Stimulated activated CD4-positive, alpha-beta T cell treated with anti-CD3 and anti-CD28 coated beads, TNF-alpha, amount 100 ng/mL, for 24 hours (primary cell): ENCODE measurements around the gene LRRC8C.
A peak's percentile ranks its signal among the peaks of the same experiment; 100 is the strongest.
"Not testable (repeated sequence)": the region's sequence is repeated elsewhere in the genome, so short reads cannot be mapped to it uniquely, and the experiment has no call there.

Experiments
- DNase-seq, 3 experiments: peaks; one replicate each; pipeline ENCODE4 v3.0.0-alpha.2; 2020; ENCODE audit warnings: low read depth in 3 of 3

Gene LRRC8C

DNA sequence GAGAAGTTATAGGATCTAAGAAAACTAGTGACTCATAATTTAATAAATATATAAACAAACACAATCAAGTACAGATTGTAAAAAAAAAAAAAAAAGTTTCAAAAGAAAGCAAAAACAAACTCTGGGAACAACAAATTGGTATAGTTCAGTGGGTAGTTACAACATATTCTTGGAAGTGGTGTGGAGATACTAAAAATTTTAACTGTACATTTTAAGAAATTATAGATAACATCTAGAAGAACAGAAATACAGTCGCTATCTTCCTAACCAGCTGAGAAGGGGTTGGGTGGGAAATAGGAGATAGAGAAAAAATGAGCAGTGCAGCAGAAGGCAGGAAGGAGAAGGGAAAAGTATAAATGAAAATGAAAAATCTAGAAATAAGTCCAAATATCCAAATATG is 70.5 kb downstream of the LRRC8C start:
- no peak for DNase-seq

DNA sequence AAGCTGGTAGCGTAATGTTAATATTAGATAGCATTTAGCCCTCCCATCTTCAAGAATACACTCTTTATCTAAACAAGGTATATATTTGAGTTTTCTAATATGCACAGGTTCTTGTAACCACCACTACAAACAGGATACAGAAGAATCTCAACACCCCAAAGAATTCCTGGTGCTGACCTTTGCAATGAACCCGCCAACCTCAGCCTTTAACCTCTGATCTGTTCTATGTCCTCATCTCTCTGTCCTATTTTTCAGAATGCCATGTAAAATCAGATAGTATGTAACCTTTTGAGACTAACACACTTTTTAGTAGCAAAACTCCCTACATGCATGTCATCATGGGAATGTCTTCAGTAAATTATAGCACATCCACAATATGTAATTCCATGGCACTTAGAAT is 71.1 kb downstream of the LRRC8C start:
- no peak for DNase-seq

DNA sequence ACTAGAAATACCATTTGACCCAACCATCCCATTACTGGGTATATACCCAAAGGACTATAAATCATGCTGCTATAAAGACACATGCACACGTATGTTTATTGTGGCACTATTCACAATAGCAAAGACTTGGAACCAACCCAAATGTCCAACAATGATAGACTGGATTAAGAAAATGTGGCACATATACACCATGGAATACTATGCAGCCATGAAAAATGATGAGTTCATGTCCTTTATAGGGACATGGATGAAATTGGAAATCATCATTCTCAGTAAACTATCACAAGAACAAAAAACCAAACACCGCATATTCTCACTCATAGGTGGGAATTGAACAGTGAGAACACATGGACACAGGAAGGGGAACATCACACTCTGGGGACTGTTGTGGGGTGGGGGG is 72.0 kb downstream of the LRRC8C start:
- DNase-seq = not testable (repeated sequence)

DNA sequence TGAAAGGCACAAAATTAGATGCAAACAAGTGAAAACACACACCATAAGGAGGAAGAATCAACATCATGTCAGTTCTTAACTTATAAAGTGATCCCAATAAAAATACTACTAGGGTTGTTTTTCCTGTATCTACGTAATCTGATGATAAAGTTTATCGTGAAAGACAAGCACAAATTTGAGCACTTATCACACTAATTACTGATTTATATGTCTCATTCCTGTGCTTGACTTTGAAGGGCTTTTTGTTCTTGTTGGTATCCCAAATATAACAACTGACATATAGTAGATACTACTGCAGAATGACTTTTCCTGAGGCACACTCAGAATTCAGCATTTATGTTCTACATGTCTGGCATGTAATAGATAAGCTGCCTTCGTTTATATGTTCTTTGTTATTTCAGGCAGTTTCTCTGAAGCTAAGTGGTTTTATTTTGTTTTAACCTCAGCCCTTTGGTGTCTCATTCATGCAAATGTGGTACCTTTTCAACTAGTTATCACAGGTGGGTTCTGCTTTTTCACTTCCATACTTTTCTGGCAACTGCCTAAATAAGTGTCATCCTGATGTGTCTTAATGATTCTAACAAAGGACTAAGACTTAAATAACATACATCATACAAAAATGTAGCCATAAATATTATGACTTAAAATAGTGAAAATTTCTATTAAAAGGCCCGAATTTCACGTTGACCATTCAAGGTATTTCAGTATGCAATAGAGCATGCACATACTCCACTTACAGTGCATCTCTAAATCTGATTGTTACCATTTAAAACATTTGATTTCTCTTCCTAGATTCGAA is 73.2 kb downstream of the LRRC8C start:
- no peak for DNase-seq

DNA sequence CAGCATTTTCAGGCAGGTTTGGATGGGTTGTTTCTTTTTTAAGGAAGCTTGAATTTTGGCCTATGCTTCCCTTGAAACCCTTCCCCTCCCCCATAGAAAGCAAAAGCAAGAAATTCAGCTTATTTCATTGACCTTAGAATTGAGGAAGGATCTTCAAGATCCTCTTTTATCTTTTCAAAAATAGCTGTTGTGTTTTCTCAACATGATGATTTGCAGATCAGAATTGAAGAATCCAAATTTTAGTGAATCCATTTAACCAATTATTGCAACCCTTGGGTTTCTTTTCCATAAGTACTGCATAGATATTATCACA is 73.7 kb downstream of the LRRC8C start:
- DNase-seq = no peak

DNA sequence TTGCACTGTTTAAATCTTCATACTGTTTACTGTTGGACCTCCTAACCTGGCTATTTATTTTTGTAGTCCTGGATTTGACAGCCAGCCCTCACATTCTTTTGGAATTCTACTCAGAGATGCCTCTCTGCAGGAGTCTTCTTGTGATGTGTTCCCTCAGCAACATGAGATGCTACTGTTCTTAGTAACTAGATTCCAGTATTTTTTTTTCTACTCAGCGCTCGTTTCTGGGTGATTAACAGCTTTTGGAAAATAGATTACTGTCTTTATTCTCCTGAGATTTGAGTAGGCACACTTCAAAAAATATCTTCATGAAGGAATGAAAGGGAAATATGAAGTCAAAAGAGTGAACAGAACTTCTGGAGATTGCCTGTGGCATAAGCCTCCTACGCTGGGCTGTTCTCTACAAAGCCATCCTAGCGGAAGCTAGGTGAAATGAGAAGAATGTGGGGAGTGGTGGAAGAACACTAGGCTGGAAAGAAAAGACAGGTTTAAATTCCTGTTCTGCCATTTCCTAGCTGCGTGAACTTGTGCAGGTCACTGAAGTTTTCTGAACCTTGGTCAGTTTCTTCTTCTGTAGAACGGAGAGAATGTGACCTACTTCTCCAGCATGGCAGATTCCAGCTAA is 75.9 kb downstream of the LRRC8C start:
- no peak for DNase-seq

DNA sequence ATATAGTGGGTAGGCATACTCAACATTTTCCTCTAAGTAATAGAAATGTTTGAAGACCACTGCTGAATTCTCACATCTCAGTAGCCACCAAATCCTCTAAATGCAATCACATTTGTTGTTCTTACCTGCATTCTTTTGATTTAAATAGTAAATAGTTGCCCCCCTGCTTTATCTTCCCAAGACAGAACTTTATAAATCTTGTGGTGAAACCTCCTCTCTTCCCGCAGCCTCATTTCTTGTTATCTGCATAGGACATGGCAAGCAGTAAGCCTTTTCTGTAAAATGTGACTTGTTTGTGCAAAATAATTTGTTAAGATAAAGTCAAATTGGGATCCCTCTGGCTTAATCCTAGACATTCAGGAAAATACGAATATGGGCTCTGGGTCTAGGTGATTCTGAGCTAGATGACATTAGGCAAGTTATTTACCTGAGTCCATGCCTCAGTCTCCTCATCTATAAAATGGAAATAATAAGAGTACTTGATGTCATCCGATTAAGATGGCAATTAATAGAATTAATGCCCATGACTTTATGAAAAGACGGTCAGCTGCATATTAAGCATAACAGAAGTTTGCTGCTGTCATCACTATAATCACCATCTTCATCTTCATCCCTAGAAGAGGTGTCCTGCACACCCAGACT is 77.7 kb downstream of the LRRC8C start:
- DNase-seq = no peak

DNA sequence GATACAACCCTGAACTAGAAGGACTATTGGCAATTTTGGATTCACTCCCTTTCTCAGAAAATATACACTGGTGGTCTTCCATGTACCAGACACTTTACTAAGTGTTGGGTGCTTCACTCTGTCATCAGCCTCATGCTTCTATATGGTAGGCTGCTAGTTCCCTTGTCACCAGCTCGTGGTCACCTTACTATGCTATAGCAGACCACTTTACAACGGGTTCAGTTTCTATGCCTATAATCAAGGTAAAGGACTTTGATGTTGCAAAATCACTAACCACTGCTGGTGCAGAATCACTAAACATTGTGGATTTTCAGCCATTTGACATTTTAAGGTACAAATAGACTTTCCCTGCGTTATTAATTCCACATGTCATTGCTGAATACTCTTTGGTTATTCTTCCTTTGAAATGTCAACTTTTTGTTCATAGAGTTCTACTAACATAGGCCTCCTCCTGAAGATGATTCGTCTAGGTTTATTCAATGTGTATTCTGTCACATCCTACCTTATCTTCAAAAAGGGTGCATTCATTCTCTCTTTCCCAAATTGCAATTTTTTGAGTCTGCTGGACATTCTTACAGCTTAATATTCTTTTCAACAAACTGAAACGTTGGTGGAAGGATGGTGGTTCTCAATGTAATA is 78.3 kb downstream of the LRRC8C start:
- DNase-seq = no peak

DNA sequence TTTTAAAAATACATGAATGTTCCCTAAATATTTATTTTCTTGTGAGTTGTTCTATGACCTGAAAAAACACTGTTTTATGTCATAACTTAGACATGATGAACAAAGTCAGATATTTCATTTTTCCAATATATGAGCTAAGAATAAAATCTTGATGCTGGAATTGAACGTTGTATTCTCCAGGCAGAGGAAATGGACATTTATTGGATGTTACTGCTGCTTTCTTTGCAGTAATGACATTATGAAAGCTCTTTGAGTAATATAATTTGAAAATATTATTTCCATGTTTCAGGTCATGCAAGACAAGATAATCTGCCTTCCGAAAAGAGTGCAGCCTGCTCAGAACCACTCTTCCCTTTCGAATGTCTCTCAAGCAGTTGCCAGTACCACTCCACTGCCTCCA is 79.5 kb downstream of the LRRC8C start:
- DNase-seq = no peak

DNA sequence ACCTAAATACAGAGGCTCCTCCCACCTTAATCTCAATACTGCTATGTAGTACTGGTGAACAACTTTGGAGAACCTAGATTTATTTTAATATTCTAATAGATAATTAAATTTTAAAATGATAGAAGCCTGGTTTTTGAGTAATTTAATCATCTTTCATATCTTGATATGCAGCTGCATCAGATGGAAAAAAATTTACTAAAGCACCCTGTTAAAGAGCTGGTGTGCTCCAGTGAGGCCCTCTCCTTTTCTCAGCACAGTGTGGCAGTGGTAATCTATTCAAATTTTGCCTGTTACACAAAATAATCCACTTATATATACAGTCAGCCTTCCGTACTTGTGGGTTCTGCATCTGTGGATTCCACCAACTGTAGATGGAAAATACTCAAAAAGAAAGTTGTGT is 82.8 kb downstream of the LRRC8C start:
- no peak for DNase-seq

DNA sequence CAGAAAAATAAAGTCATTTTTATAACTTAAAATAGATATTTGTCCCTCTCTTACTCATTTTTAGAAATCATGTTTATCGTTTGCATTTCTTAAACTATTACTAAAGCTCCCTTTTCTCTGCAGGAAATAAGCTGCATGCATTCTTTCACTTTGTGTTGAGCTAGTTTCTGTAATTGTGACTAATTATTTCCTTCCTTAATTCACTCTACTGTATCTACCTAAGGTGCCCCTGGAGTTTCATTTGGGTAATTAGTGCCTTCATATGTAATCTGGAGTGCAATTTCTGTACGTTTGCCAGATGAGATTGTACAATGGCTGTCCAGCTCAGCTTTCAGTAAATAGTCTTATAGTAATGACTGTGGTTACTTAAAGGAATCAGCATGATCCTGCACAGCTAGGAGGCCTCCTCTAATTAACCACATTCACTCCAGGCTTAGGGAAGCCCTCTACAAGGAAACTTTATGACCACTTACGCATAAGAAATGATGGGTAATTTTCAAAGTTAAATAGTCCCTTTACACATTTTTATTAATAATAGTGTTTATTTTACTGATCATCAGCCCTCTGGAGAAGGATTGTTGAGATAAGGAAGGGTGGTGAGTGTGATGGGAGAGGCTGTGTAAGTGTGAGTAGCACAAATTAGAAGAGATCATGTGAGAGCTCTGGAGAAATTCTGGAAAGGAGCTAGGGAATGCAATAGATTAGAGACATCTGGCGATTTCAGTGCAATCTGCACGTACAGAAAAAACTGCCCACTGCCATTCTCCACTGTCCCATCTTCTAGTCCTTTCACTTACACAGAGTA is 86.8 kb downstream of the LRRC8C start:
- DNase-seq = no peak

DNA sequence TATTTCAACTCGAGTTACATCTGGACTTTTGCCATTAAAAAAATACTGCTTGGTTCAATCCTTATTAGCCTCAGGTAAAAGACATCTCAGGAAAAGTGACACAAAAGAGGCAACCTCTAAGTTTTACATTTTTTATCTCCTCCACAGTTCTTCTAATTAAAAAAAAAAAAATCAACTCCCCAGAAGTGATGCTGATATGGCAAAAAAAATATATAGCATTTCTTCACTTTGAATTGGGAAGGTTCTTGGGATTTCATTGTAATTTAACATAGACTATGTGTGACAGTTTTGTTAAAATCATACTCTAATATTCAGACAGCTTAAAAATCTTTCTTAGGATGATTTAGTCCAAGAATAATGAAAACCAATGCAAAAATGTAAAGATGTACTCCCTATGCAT is 87.9 kb downstream of the LRRC8C start:
- no peak for DNase-seq

DNA sequence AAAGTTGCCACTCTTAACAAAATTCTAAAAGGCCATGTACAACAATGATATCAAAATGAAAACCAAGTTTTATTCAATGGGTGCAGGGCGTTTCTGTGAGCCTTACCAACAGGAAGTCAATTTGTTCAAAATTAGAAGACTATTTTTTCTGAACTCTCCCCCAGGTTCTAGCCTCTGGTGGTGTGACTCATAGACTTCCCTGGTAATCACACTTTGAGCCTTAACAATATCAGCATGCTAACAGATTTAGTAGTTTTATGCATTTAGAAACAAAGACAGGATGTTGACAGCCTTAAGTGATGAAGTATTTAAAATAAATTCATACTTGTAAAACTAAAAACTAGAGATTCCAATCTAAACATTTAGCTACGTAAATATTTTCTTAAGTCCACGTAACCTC is 88.4 kb downstream of the LRRC8C start:
- DNase-seq = peak in 1 of 3 experiments; percentile 29

DNA sequence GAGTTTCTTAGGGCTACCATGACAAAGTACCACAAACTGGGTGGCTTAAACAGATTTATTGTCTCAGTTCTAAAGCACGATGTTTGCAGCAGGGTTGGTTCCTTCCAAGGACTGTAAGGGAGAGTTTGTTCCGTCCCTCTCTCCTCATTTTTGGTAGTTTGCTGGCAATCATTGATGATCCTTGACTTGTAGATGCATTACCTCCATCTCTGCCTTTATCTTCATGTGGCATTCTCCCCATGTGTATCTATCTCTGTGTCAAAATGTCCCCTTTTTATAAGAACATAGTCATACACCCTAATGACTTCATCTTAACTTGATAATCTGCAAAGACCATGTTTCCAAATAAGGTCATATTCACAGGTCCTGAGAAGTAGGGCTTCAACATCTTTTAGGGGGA is 90.2 kb downstream of the LRRC8C start:
- DNase-seq = no peak

DNA sequence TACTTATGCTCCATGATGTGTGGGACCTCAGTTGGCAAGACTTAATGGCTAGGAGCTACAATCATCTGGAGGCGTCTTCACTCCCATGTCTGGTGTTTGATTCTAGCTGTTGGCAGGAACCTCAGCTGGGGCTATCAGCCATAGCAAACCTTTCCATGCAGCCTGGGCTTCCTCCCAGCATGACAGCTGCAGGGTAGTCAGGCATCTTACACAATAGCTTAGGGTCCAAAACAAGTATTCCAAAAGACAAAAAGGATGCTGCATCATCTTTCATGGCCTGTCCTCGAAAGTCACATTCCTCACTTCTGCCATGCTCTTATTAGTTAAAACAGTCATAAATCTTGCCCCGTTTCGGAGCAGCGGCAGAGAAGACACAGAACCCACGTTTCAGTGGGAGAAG is 90.9 kb downstream of the LRRC8C start:
- DNase-seq = no peak

DNA sequence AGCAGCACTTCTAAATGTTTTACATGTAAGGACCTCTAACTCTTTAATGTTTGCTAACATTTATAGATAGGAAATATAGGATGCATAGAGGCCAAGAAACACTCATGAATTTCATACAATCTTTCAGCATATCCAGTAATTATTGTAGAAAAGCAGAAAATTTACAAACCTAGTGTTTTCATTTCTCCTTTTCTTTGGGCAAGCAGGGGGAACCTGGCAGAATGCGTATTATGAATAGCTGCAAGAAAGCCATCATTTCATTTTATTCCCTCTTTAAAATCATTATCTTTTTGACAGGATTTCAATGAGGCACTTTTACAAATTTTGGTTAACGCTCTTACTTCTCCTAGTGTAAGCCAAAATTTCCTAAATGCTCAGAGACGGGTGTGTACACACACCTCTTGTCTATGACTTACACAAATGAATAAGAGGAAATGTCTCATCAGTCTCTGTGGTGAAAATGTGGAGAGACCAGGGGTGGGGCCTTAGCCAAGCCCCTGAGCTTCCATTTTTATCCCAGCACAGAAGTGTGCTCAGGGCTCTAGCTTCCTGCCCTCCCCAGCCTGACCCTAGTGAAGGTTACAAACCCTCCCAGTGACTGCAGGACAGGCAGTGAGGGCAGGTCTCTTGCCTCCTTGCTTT is 91.6 kb downstream of the LRRC8C start:
- DNase-seq = peak; percentile 44 to 67 (median 47)

DNA sequence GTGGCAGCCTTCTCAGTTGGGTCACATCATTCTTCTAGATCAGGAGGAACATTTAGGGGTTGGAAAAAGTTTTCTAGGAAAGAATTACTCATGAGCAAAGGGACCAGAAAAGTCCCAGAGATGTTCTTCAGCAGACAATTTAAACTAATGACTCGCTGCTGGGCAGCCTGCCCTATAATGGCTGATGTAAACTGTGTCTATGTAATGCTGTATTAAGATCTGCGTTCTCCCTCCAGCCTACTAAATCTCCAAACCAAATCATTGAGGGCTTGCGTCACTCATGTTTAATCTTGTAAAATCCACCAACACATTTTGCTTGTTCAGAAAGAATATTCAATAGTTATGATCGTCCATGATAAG is 92.1 kb downstream of the LRRC8C start:
- no peak for DNase-seq

DNA sequence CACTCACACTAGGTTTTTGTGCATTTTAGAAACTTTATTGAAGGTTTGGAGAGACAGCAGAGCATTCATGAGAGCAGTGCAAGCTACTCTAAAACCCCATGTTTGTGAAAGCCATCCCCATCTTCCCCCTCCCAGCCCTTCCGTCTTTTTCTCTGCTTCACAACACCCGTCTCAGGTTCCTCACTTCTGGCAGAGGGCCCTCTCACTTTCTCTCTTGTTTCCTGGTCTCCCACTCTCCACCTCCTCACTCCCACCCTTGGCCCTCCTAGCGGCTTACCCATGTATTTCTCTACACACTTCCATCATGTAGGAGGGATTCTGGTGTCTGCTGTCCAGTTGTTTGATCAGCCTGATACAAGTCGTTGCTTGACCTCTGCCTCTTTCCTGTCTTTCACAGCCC is 92.7 kb downstream of the LRRC8C start:
- DNase-seq = no peak

DNA sequence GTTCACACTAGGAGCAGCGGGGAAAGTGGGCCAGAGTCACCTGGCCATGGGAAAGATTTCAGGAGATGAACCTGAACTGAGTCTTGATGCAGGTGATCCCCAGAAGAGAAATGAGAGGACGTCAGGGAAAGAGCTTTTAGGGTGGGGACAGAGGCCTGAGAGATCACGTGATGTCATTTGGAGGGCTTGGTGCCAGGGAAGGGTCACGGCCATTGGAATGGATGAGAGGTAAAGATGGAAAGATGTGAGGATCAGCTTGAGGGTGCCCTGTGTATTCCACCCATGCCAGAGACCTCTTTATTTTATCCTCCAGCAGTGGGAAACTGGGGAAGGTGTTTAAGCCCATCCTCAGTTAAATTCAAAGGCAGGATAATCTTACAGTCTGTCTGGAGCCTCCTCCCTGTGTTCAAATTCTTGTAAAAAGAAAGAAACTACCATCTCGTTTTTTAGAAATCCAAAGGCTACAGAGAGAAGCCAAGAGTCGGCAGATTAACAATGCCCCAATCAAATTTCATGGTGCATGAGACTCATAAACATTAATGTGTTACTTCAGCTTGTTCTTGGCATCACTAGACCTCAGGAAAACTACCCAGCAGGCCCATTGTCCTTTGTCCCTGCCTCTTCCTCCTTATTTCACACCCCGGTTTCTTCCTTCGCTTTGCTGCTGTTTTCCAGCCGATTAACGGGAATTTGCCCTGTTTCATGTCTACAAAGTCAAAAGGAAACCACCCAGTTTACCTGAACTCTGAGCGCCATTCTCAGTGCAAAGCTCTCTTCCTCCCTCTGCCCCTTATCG is 94.8 kb downstream of the LRRC8C start:
- no peak for DNase-seq

DNA sequence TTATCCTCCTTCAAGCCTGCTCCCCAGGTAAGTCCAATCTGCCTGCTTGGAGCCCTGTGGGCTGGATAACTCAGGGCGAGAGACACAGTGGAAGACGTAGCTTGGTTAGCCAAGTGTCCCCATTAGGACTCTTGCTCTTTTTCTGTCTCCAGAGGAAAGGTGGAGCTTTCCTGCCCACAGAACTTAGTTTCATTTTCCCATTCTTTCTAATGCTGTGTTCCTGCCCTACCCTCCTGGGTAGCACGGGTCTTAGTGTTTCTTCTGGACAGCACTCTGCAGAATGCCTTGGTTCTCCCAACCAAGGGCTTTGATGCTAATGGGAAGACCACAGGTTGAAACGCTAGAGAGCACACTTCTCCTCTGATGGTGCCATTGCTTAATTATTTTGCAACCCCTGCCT is 95.5 kb downstream of the LRRC8C start:
- DNase-seq = no peak

DNA sequence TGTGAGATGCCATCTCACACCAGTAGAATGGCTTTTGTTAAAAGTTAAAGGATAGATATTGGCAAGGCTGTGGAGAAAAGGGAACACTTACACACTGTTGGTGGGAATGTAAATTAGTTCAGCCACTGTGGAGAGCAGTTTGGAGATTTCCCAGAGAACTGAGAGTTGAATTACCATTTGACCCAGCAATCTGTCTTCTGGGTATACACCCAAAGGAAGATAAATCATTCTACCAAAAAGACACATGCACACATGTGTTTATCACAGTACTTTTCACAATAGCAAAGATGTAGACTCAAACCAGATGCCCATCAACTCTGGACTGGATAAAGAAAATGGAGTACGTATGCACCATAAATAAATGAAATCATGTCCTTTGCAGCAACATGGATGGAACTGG is 99.3 kb downstream of the LRRC8C start:
- DNase-seq = no peak
